Muscle layer of colon (tissue), 2 donors: Measurements from ENCODE around the gene STX1A.

Experiments used
- H3K27ac ChIP-seq: one replicate; pipeline ENCODE4 v1.7.0; 2013; ENCODE audit warnings: low read depth, mild to moderate bottlenecking, low read length, moderate library complexity
- H3K27me3 ChIP-seq, 2 donors: one replicate each; pipeline ENCODE4 v1.7.0; 2013; ENCODE audit warnings: low read length in 2 of 2, mild to moderate bottlenecking in 2 of 2; ENCODE audit not compliant: insufficient read depth in 2 of 2, control insufficient read depth in 1 of 2
- H3K36me3 ChIP-seq: one replicate; pipeline ENCODE4 v1.7.0; 2013; ENCODE audit warnings: mild to moderate bottlenecking, low read length; ENCODE audit not compliant: insufficient read depth
- H3K4me1 ChIP-seq: one replicate; pipeline ENCODE4 v1.7.0; 2013; ENCODE audit warnings: mild to moderate bottlenecking, low read length; ENCODE audit not compliant: insufficient read depth
- H3K4me3 ChIP-seq, 2 donors: one replicate each; pipeline ENCODE4 v1.7.0; 2013; ENCODE audit warnings: low read length in 2 of 2, low read depth in 1 of 2, mild to moderate bottlenecking in 1 of 2, moderate library complexity in 1 of 2
- H3K9ac ChIP-seq: one replicate; pipeline ENCODE4 v1.7.0; 2013; ENCODE audit warnings: low read length
- H3K9me3 ChIP-seq: one replicate; pipeline ENCODE4 v1.7.0; 2013; ENCODE audit warnings: mild to moderate bottlenecking, low read length
- donor health status: abdominal sarcoma.
- donor health status: Adenocarcinoma of cecum.

Gene STX1A

DNA sequence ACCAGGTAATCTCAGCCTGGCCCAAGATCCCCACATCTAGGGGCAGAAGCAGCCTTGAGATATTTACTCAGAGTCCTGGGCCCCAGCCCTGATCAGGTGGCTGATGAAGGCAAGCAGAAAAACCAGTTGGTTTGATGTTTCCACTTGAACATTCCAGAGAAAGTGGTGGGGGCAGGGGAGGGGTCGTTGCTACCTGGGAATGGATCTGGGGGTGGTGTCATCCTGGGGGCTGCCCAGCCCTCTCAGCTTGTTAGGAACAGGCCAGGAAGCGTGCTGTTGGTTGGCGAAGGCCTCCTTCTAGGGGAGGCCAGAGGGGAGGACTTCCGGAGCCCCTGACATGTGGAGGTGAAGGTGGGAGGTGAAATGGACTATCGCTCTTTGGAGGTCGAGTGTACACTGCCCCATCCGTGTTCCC, 22.9 kb upstream of the STX1A start:
- Histone ChIP-seq H3K4me3 (no peak overlapping the region), H3K4me1 (peaks cover 16% of the 10 kb centered on the region), H3K27me3 (no peaks in the 10 kb centered on the region), H3K9me3 (no peaks in the 10 kb centered on the region), H3K36me3 (peaks cover under 1% of the 10 kb centered on the region), H3K9ac (no peak overlapping the region), H3K27ac (no peak overlapping the region)

DNA sequence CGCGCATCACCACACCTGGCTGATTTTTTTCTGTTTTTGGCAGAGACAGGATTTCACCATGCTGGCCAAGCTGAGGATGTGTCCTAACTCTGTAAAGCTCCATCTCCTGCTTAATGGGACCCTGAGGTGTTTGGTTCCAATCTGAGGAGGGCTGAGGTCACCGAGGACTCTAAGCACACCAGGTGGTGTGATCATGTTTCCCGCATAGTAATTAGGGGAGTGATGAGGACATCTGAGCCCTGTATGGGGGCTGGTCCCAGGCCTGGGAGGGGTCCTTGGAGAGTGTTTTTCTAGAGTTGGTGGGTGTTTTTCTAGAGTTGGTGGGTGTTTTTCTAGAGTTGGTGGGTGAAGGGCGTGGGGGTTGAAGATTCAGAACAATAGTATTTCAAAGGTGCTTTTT, 22.1 kb upstream of the STX1A start:
- H3K27ac ChIP-seq, result no peak overlapping the region
- no peak overlapping the region for H3K4me3 ChIP-seq
- no peak overlapping the region for H3K9ac ChIP-seq
- H3K36me3 ChIP-seq, result peaks cover 7% of the 10 kb centered on the region
- H3K27me3 ChIP-seq, result no peaks in the 10 kb centered on the region
- H3K4me1 ChIP-seq, result peaks cover 14% of the 10 kb centered on the region
- no peaks in the 10 kb centered on the region for H3K9me3 ChIP-seq

GRCh38 chr7:73740771-73741170, 21.3 kb upstream of the STX1A start:
- H3K4me1 ChIP-seq, result peaks cover 7% of the 10 kb centered on the region
- H3K36me3 ChIP-seq, result peaks cover 15% of the 10 kb centered on the region
- H3K27ac ChIP-seq, result no peak overlapping the region
- no peak overlapping the region for H3K9ac ChIP-seq
- H3K9me3 ChIP-seq, result no peaks in the 10 kb centered on the region
- no peak overlapping the region for H3K4me3 ChIP-seq
- H3K27me3 ChIP-seq, result no peaks in the 10 kb centered on the region

DNA sequence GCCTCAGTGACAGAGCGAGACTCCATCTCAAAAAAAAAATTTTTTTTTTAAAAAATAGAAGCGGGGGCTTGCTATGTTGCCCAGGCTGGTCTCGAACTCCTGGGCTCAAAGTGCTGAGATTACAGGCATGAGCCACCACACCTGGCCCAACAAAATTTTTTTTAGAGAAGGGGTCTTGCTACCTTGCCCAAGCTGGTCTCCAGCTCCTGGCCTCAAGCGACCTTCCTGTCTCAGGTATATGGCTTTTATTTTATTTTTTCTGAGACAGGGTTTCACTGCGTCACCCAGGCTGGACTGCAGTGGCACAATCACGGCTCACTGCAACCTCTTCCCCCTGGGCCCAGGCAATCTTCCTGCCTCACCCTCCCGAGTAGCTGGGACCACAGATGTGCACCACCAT, 20.7 kb upstream of the STX1A start:
- no peak overlapping the region for H3K4me3 ChIP-seq
- no peak overlapping the region for H3K27ac ChIP-seq
- H3K9me3 ChIP-seq, result no peaks in the 10 kb centered on the region
- H3K27me3 ChIP-seq, result no peaks in the 10 kb centered on the region
- peaks cover 7% of the 10 kb centered on the region for H3K4me1 ChIP-seq
- peaks cover 15% of the 10 kb centered on the region for H3K36me3 ChIP-seq
- no peak overlapping the region for H3K9ac ChIP-seq

DNA sequence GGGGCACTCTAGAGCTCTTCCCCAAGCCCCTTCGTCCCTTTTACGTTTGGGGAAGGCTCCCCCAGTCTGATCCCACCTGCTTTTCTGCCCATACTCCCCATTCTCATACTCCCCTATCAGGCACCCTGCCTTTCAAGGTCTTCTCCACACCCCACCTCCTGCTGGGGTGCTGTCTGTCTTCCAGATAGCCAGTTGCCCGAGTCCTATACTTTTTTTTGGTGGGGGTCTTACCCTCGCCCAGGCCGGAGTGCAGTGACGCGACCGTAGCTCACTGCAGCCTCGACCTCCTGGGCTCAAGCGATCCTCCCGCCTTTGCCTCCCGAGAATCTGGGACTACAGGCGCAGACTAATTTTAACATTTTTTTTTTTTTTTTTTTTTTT, 19.9 kb upstream of the STX1A start:
- Histone ChIP-seq H3K27me3 (no peaks in the 10 kb centered on the region), H3K4me3 (peak overlapping the region; percentile 54 to 84), H3K36me3 (peaks cover 15% of the 10 kb centered on the region), H3K4me1 (peaks cover 7% of the 10 kb centered on the region), H3K27ac (peak overlapping the region; percentile 77), H3K9ac (peak overlapping the region; percentile 92), H3K9me3 (no peaks in the 10 kb centered on the region)

DNA sequence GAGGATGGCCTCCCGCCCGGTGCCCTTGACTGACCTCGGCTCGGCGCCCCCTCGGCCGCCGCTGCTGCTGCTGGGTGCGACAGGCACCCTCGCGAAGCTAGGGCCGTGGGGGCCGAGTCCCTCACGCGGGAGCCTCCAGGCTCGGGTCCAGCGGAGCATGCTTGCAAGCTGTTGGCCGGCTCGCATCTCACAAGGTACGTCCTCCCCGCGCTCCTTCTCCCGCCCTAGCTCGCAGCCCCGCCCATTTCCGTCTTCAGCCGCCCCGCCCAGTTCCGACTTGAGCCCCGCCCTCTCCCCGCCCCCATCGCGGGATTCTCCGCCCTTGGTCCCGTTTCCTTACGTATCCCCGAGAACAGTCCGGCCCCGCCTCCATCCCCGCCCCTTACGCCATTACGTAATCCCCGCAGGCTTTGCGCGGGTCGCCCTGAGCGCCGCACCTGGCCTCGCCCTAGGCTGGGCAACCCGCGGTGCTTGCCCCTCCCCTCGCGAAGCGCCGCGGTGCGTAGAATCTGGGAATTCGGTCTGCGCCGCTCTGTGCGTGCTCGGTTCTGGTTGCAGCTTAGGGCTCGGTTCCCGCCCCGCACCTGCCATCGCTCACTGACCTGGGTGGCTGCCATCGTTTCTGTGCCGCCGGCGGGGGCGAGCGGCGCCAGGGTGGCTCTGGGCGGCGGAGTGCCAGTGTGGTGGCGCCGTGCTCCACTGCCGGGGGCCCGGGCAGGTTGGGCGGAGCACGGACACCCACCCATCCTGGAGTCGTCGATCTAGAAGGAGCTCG, 19.3 kb upstream of the STX1A start, which contains the start of gene ABHD11:
Gene ABHD11 (minus strand): TSS at position 191 of the 775 bp plus-strand sequence. CDS start 32 bp downstream, at position 159.
- peak within 1 kb of the TSS; percentile 67 to 84 for H3K4me3 ChIP-seq
- no peaks in the 10 kb centered on the region for H3K27me3 ChIP-seq
- H3K27ac ChIP-seq, result peak within 1 kb of the TSS; percentile 77
- H3K4me1 ChIP-seq, result peaks cover 7% of the 10 kb centered on the region
- H3K36me3 ChIP-seq, result peaks cover 15% of the 10 kb centered on the region
- no peaks in the 10 kb centered on the region for H3K9me3 ChIP-seq
- peak within 1 kb of the TSS; percentile 92 for H3K9ac ChIP-seq

DNA sequence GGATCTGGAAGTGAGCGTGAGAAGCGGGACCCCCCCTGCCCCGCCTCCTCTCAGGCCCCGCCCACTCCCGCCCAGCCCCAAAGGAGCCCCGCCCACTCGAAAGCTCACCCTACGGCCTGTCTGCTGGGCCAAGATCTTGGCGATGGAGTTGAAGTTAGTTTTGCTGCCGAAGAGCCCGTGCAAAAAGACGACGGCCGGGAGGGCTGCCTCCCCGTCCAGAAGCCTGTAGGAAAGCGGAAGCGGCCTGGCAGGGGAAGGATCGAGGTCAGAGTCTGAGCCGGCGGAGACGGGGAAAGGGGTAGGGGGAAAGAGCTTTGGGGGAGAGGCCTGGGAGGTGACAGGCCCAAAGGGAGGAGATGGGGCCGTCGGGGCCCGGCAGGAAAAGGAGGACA, 18.7 kb upstream of the STX1A start:
- Histone ChIP-seq H3K36me3 (peaks cover 15% of the 10 kb centered on the region), H3K27me3 (no peaks in the 10 kb centered on the region), H3K4me1 (peaks cover 7% of the 10 kb centered on the region), H3K9ac (no peak overlapping the region), H3K27ac (peak overlapping the region; percentile 71), H3K4me3 (peak overlapping the region; percentile 67 to 73), H3K9me3 (no peaks in the 10 kb centered on the region)

GRCh38 chr7:73737491-73738219, 18.2 kb upstream of the STX1A start:
- Histone ChIP-seq H3K9me3 (no peaks in the 10 kb centered on the region), H3K27ac (peak overlapping the region; percentile 71), H3K9ac (no peak overlapping the region), H3K27me3 (no peaks in the 10 kb centered on the region), H3K36me3 (peaks cover 15% of the 10 kb centered on the region), H3K4me3 (peak overlapping the region; percentile 67 to 73), H3K4me1 (peaks cover 7% of the 10 kb centered on the region)

DNA sequence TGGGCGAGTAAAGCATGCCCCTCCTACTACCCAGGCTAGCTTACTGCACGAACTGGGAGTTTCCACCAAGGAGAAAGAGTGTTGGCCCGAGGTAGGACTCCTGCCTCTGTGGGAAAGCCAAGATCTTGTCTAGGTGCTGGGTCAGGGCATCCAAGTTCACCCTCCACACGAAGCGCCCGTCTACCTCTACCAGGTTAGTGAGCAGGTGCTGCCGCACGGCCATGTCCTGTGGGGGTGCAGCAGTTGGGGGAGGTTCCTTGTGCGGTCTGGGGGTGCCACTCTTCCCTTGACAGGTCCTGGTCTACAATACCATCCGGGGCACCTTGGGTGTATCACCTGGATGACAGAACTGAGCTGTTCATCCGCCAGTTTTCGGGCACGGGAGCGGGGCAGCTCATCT, 17.4 kb upstream of the STX1A start:
- Histone ChIP-seq H3K27ac (no peak overlapping the region), H3K9ac (no peak overlapping the region), H3K9me3 (no peaks in the 10 kb centered on the region), H3K27me3 (no peaks in the 10 kb centered on the region), H3K4me3 (no peak overlapping the region), H3K4me1 (peaks cover 7% of the 10 kb centered on the region), H3K36me3 (peaks cover 15% of the 10 kb centered on the region)

DNA sequence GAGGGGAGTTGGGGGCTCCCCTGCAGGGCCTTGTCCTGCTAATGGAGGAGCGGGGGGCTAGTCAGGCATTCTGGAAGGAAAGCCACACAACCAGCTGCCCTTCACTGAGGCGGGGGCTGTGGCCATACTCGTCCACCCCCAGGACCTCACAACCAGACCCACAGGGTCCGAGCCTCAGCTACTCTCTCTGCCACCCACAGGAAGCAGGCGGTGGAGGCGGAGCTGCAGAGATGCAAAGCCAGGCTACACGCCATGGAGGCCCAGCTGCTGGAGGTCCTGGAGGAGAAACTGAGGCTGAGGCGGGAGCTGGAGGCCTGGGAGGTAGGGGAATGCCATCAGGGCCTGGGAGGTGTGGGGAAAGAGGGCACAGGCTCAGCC, 16.0 kb upstream of the STX1A start:
- Histone ChIP-seq H3K27ac (no peak overlapping the region), H3K36me3 (peaks cover 15% of the 10 kb centered on the region), H3K9ac (no peak overlapping the region), H3K4me3 (no peak overlapping the region), H3K27me3 (no peaks in the 10 kb centered on the region), H3K4me1 (peaks cover 7% of the 10 kb centered on the region), H3K9me3 (no peaks in the 10 kb centered on the region)

- Histone ChIP-seq H3K36me3 (peaks cover 15% of the 10 kb centered on the region), H3K4me1 (peaks cover 7% of the 10 kb centered on the region), H3K9ac (no peak overlapping the region), H3K4me3 (no peak overlapping the region), H3K9me3 (no peaks in the 10 kb centered on the region), H3K27ac (no peak overlapping the region), H3K27me3 (no peaks in the 10 kb centered on the region)
Measured at GRCh38 chr7:73734619-73735527, 15.4 kb upstream of the STX1A start.
